ENCODE measurements around the gene MIEF2.
"Not testable (repeated sequence)": the region's sequence is repeated elsewhere in the genome, so short reads cannot be mapped to it uniquely, and the experiment has no call there.

Gene MIEF2

GRCh38 chr17:18257268-18257981 is 3.0 kb upstream of the MIEF2 start:
- no peak for DNase-seq

GRCh38 chr17:18257982-18258355 is 2.5 kb upstream of the MIEF2 start:
- peak; percentile 33 for DNase-seq

- peak; percentile 53 for DNase-seq
These were observed 2.0 kb upstream of the MIEF2 start, which contains the start of gene FLII for GRCh38 chr17:18258356-18259038. Gene FLII (minus strand): TSS chr17:18258738. CDS start chr17:18258690, 48 bp downstream.

- no peak for DNase-seq
These were observed 686 bp upstream of the MIEF2 start for GRCh38 chr17:18259621-18260331.

- DNase-seq = peak; percentile 18
These were observed 669 bp downstream of the MIEF2 start for GRCh38 chr17:18261146-18261515.

GRCh38 chr17:18261659-18262058 is 1.2 kb downstream of the MIEF2 start:
- no peak for DNase-seq

GRCh38 chr17:18262111-18262510 is 1.6 kb downstream of the MIEF2 start:
- no peak for DNase-seq

GRCh38 chr17:18262641-18263040 is 2.2 kb downstream of the MIEF2 start:
- no peak for DNase-seq

GRCh38 chr17:18263885-18264682 is 3.6 kb downstream of the MIEF2 start:
- no peak for DNase-seq

GRCh38 chr17:18267366-18267765 is 6.9 kb downstream of the MIEF2 start:
- DNase-seq = no peak

- no peak for DNase-seq
These were observed 7.7 kb downstream of the MIEF2 start for GRCh38 chr17:18267927-18268711.

GRCh38 chr17:18270046-18270931 is 9.8 kb downstream of the MIEF2 start:
- DNase-seq = no peak

- no peak for DNase-seq
These were observed 16.6 kb downstream of the MIEF2 start for GRCh38 chr17:18277076-18277475.

- DNase-seq = no peak
These were observed 18.4 kb downstream of the MIEF2 start for GRCh38 chr17:18278867-18279266.

- no peak for DNase-seq
These were observed 19.8 kb downstream of the MIEF2 start for GRCh38 chr17:18280249-18280648.

- no peak for DNase-seq
These were observed 20.4 kb downstream of the MIEF2 start for GRCh38 chr17:18280766-18281371.

- no peak for DNase-seq
These were observed 21.3 kb downstream of the MIEF2 start for GRCh38 chr17:18281788-18282187.

GRCh38 chr17:18285296-18285695 is 24.8 kb downstream of the MIEF2 start:
- no peak for DNase-seq

- DNase-seq = no peak
These were observed 31.5 kb downstream of the MIEF2 start for GRCh38 chr17:18291718-18292540.

- not testable (repeated sequence) for DNase-seq
These were observed 37.6 kb downstream of the MIEF2 start for GRCh38 chr17:18298061-18298460.
